ENCODE data around the gene DAPK2. TPM values are rescaled to one million over a fixed set of nuclear protein-coding genes. Genes with fewer than 3 reads are reported as not detected.

DAPK2 gene
- total and polyA plus RNA-seq, 2 of the 13 experiments (the other 11 are each of a cell fraction or from before 2014, with no cell fraction given): 0.33 to 0.63 TPM

- no peak for TF ChIP-seq DRAP1 (CRISPR knock-in tag; IDR thresholded peaks at IDR 0.05)
- TF ChIP-seq RFX5 (IDR thresholded peaks at IDR 0.05; ENCODE audit: low read depth, low read length): no peak
- no peak for TF ChIP-seq LBX2 (CRISPR knock-in tag; IDR thresholded peaks at IDR 0.05; ENCODE audit: borderline replicate concordance)
- TF ChIP-seq MTERF4 (CRISPR knock-in tag; IDR thresholded peaks at IDR 0.05): no peak
- no peak for TF ChIP-seq FOXA1 (IDR thresholded peaks at IDR 0.05)
- no peak for TF ChIP-seq FOXA1 (CRISPR knock-in tag; IDR thresholded peaks at IDR 0.05)
- TF ChIP-seq RNF2 (conservative IDR thresholded peaks at IDR 0.05; ENCODE audit: low read depth): no peak
- 0 out of 2 replicates have a peak, but pooled peaks have one; percentile 43 for TF ChIP-seq ZSCAN9 (CRISPR knock-in tag; IDR thresholded peaks at IDR 0.05; ENCODE audit: borderline replicate concordance)
- no peak for TF ChIP-seq TOE1 (CRISPR knock-in tag; IDR thresholded peaks at IDR 0.05)
- peak; percentile 86 for TF ChIP-seq FOSL2 (CRISPR knock-in tag; IDR thresholded peaks at IDR 0.05)
- no peak for TF ChIP-seq GPN1 (CRISPR knock-in tag; IDR thresholded peaks at IDR 0.05; ENCODE audit: borderline replicate concordance)
- no peak for TF ChIP-seq NR1H2 (CRISPR knock-in tag; IDR thresholded peaks at IDR 0.05; ENCODE audit: borderline replicate concordance, low read depth)
- TF ChIP-seq TFE3 (CRISPR knock-in tag; IDR thresholded peaks at IDR 0.05): peak; percentile 87
- TF ChIP-seq CREB3 (CRISPR knock-in tag; IDR thresholded peaks at IDR 0.05): no peak
- TF ChIP-seq ZNF256 (CRISPR knock-in tag; conservative IDR thresholded peaks at IDR 0.05): no peak
- TF ChIP-seq MEF2D (CRISPR knock-in tag; IDR thresholded peaks at IDR 0.05): no peak
- TF ChIP-seq ZNF562 (CRISPR knock-in tag; IDR thresholded peaks at IDR 0.05; ENCODE audit: borderline replicate concordance): no peak
- TF ChIP-seq NFYB (CRISPR knock-in tag; IDR thresholded peaks at IDR 0.05): no peak
- TF ChIP-seq REXO4 (CRISPR knock-in tag; IDR thresholded peaks at IDR 0.05; ENCODE audit: borderline replicate concordance): no peak
- TF ChIP-seq TRAFD1 (CRISPR knock-in tag; IDR thresholded peaks at IDR 0.05; ENCODE audit: borderline replicate concordance): no peak
- TF ChIP-seq ZC3H13 (CRISPR knock-in tag; IDR thresholded peaks at IDR 0.05): no peak
- TF ChIP-seq THAP11 (CRISPR knock-in tag; IDR thresholded peaks at IDR 0.05): 0 out of 2 replicates have a peak, but pooled peaks have one; percentile 25
- peak; percentile 67; the same call in 1 of the 2 replicates for TF ChIP-seq HMG20A (CRISPR knock-in tag; IDR thresholded peaks at IDR 0.05; ENCODE audit: borderline replicate concordance)
- no peak for TF ChIP-seq SALL2 (CRISPR knock-in tag; IDR thresholded peaks at IDR 0.05)
- no peak for TF ChIP-seq ATF1 (CRISPR knock-in tag; IDR thresholded peaks at IDR 0.05)
- 0 out of 2 replicates have a peak, but pooled peaks have one; percentile 35 for TF ChIP-seq TGIF2 (CRISPR knock-in tag; IDR thresholded peaks at IDR 0.05)
Observed at GRCh38 chr15:64070965-64071851, 24.9 kb upstream of the DAPK2 start (continued).

Measured in HepG2 (cell line).